ENCODE data around the gene WT1. TPM values are rescaled to one million over a fixed set of nuclear protein-coding genes. Genes with fewer than 3 reads are reported as not detected.

The WT1 gene
- total and polyA plus RNA-seq, 2 donors (not counting 3 experiments of a cell fraction or from before 2014, with no cell fraction given): not detected

- POLR2A ChIA-PET: no interaction called here
- no peak overlapping the region for H3K27ac ChIP-seq (ENCODE audit: insufficient read depth, low read depth, low read length)
Measured at GRCh38 chr11:32456864-32457263, 21.5 kb upstream of the WT1 start.

More at GRCh38 chr11:32456864-32457263, 21.5 kb upstream of the WT1 start:
- Histone ChIP-seq H3K9ac (replicated peaks; ENCODE audit: extremely low read depth, insufficient read depth, low read length) (no peak overlapping the region), H3K4me2 (ENCODE audit: insufficient read depth, low read length) (no peak overlapping the region), H3K79me2 (ENCODE audit: control insufficient read depth, insufficient read depth, low read length) (no peaks in the 10 kb centered on the region), H3K4me1 (ENCODE audit: control insufficient read depth, extremely low read depth, insufficient read depth, low read length) (no peaks in the 10 kb centered on the region), H3K27me3 (ENCODE audit: control insufficient read depth in 2 of 2, insufficient read depth in 2 of 2, low read length in 2 of 2) (no peaks in the 10 kb centered on the region), H3K9me1 (replicated peaks; ENCODE audit: control insufficient read depth, extremely low read depth, insufficient read depth, low read length) (no peaks in the 10 kb centered on the region), H3K4me3 (replicated peaks in 1 of 3; ENCODE audit: insufficient read depth in 1 of 3, low read depth in 1 of 3, low read length in 3 of 3) (no peak overlapping the region), H3K36me3 (ENCODE audit: control insufficient read depth in 2 of 2, extremely low read depth in 1 of 2, insufficient read depth in 2 of 2, low read length in 2 of 2) (no peaks in the 10 kb centered on the region), H4K20me1 (replicated peaks; ENCODE audit: control insufficient read depth, extremely low read depth, insufficient read depth, low read length) (no peaks in the 10 kb centered on the region), H3K9me3 (replicated peaks; ENCODE audit: control insufficient read depth, insufficient read depth, low read length) (no peaks in the 10 kb centered on the region), H2AFZ (ENCODE audit: low read depth, low read length) (no peak overlapping the region)
- DNase-seq (ENCODE audit: low read depth, low spot score) (no peak), FAIRE-seq (no peak)
- dilution Hi-C loops (cut with MboI; ENCODE audit: extremely low pct_ligation_motif_present, low sequenced_read_pairs): no loop called here
- intact Hi-C loops (cut with micrococcal nuclease): no loop called here
- no TSS peak for BruUV-seq (replicated peaks)
- TF ChIP-seq MAX (IDR thresholded peaks at IDR 0.05; ENCODE audit: insufficient read depth, insufficient read length) (no peak), JUN (IDR thresholded peaks at IDR 0.05; ENCODE audit: borderline replicate concordance, insufficient read depth, insufficient read length, low read depth) (no peak), POLR2A (IDR thresholded peaks at IDR 0.05; ENCODE audit: low read depth, low read length) (no peak), EZH2 (IDR thresholded peaks at IDR 0.05; ENCODE audit: borderline replicate concordance, low read depth, low read length, severe bottlenecking) (no peak), MYC (IDR thresholded peaks at IDR 0.05; ENCODE audit: low read depth, low read length) (no peak), CTCF (IDR thresholded peaks at IDR 0.05; ENCODE audit: extremely low read depth in 1 of 2, insufficient read depth in 1 of 2, low read depth in 1 of 2, low read length in 2 of 2) (no peak), POLR2AphosphoS5 (IDR thresholded peaks at IDR 0.05; ENCODE audit: insufficient read depth, low read depth, low read length) (no peak), FOS (IDR thresholded peaks at IDR 0.05; ENCODE audit: borderline replicate concordance, insufficient read depth, low read length) (no peak), GATA2 (IDR thresholded peaks at IDR 0.05; ENCODE audit: insufficient read depth, insufficient read length, low read depth, low read length) (no peak)
- CTCF ChIA-PET: no interaction called here

All from endothelial cell of umbilical vein (primary cell).